ENCODE measurements around the gene CFAP74. TPM values are rescaled to one million over a fixed set of nuclear protein-coding genes. Genes with fewer than 3 reads are reported as not detected.

CFAP74 gene
- total and polyA plus RNA-seq, 2 of the 13 experiments (the other 11 are each of a cell fraction or from before 2014, with no cell fraction given): 0.27 to 0.62 TPM

DNA sequence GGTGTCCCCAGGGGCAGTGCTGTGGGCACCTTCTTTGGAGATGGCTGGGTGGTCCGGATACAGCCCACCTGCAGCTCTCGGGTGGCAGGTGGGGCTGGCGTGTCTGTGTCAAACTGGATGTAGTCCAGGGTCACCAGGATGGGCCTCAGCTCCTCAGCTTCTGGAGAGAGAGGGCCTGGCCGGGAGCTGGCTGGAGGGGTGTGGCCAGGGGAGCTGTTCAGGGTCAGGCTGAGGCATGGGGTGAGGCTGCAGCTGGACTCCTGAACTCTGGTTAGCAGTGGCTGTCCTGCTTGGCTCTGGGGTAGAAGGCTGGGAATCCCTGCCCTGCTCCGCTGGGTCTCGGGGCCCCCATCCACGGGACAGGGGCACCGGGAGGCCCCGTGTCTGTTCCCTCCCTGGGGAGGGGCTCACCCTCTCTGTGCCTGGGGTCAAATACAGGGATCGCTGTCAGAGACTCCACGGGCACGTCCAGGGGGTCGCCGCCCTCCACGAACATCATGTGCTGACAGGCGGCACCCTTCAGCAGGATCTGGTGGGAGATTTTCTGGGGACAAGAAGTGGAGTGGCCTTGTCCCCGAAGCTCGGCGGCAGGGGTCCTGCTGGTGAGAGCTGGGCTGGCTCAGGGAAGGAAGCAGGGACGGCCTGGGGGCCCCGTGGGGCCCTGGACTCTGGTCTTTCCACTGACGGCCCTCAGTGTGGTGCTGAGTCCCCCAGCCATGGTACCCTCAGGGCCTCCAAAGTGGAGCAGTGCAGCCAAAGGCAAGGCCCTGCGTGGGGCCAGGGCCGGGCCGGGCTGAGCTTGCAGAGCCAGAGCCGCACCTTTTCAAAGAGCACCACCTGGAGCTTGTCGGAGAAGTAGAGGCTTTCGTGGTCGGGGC lies 80.4 kb downstream of the CFAP74 start (continued):
- TF ChIP-seq CBX2 (IDR thresholded peaks at IDR 0.05; ENCODE audit: low read depth, low read length) (no peak), CBX2 (CRISPR knock-in tag; IDR thresholded peaks at IDR 0.05; ENCODE audit: low read depth) (no peak), HDAC1 (CRISPR knock-in tag; IDR thresholded peaks at IDR 0.05) (peak; percentile 69), LCORL (IDR thresholded peaks at IDR 0.05) (no peak), LCORL (CRISPR knock-in tag; IDR thresholded peaks at IDR 0.05) (peak; percentile 90), ZNF124 (CRISPR knock-in tag; IDR thresholded peaks at IDR 0.05) (no peak), ZNF572 (CRISPR knock-in tag; IDR thresholded peaks at IDR 0.05) (no peak), CCAR2 (optimal IDR thresholded peaks at IDR 0.05; ENCODE audit: low read depth, low read length) (no peak), GLI4 (CRISPR knock-in tag; IDR thresholded peaks at IDR 0.05; ENCODE audit: borderline replicate concordance) (peak; percentile 49; the same call in 1 of the 2 replicates), TARDBP (CRISPR knock-in tag; IDR thresholded peaks at IDR 0.05) (peak; percentile 55; the same call in 1 of the 2 replicates), SP4 (CRISPR knock-in tag; IDR thresholded peaks at IDR 0.05) (no peak; the same call in 1 of the 2 replicates), SIN3A (IDR thresholded peaks at IDR 0.05; ENCODE audit: borderline replicate concordance, low read depth, low read length) (peak; percentile 69; the same call in 1 of the 2 replicates), ZNF431 (CRISPR knock-in tag; IDR thresholded peaks at IDR 0.05; ENCODE audit: borderline replicate concordance, low read depth) (no peak), SETDB1 (CRISPR knock-in tag; IDR thresholded peaks at IDR 0.05; ENCODE audit: borderline replicate concordance) (no peak), TAF1 (CRISPR knock-in tag; IDR thresholded peaks at IDR 0.05) (peak; percentile 69), SMAD3 (CRISPR knock-in tag; IDR thresholded peaks at IDR 0.05) (no peak), HOXA3 (CRISPR knock-in tag; IDR thresholded peaks at IDR 0.05) (peak; percentile 66), MXD4 (CRISPR knock-in tag; IDR thresholded peaks at IDR 0.05) (peak; percentile 51), GABPA (IDR thresholded peaks at IDR 0.05; ENCODE audit: low read depth, low read length) (no peak), GABPA (CRISPR knock-in tag; IDR thresholded peaks at IDR 0.05; ENCODE audit: low read depth) (no peak), ZFP41 (CRISPR knock-in tag; IDR thresholded peaks at IDR 0.05; ENCODE audit: borderline replicate concordance) (no peak), ZNF121 (CRISPR knock-in tag; IDR thresholded peaks at IDR 0.05) (no peak), RBM22 (optimal IDR thresholded peaks at IDR 0.05; ENCODE audit: low read length) (no peak), ISL2 (CRISPR knock-in tag; IDR thresholded peaks at IDR 0.05) (0 out of 2 replicates have a peak, but pooled peaks have one; percentile 44), MBNL3 (CRISPR knock-in tag; conservative IDR thresholded peaks at IDR 0.05) (no peak), BRD4 (CRISPR knock-in tag; IDR thresholded peaks at IDR 0.05) (no peak), NRL (CRISPR knock-in tag; IDR thresholded peaks at IDR 0.05; ENCODE audit: borderline replicate concordance) (no peak; the same call in none of the 2 replicates)
- TF ChIP-seq, protein P1, sequence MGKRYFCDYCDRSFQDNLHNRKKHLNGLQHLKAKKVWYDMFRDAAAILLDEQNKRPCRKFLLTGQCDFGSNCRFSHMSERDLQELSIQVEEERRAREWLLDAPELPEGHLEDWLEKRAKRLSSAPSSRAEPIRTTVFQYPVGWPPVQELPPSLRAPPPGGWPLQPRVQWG (CRISPR knock-in tag; IDR thresholded peaks at IDR 0.05; ENCODE audit: borderline replicate concordance, low read depth): no peak
- TF ChIP-seq, protein P2, sequence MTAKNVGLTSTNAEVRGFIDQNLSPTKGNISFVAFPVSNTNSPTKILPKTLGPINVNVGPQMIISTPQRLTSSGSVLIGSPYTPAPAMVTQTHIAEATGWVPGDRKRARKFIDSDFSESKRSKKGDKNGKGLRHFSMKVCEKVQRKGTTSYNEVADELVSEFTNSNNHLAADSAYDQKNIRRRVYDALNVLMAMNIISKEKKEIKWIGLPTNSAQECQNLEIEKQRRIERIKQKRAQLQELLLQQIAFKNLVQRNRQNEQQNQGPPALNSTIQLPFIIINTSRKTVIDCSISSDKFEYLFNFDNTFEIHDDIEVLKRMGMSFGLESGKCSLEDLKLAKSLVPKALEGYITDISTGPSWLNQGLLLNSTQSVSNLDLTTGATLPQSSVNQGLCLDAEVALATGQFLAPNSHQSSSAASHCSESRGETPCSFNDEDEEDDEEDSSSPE (CRISPR knock-in tag; IDR thresholded peaks at IDR 0.05): no peak
- TF ChIP-seq, protein P3, sequence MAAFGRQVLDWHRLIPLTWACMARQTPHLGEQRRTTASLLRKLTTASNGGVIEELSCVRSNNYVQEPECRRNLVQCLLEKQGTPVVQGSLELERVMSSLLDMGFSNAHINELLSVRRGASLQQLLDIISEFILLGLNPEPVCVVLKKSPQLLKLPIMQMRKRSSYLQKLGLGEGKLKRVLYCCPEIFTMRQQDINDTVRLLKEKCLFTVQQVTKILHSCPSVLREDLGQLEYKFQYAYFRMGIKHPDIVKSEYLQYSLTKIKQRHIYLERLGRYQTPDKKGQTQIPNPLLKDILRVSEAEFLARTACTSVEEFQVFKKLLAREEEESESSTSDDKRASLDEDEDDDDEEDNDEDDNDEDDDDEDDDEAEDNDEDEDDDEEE (CRISPR knock-in tag; IDR thresholded peaks at IDR 0.05): 0 out of 2 replicates have a peak, but pooled peaks have one; percentile 33

Data from HepG2 (cell line).